ENCODE data around the gene FIZ1. TPM values are rescaled to one million over a fixed set of nuclear protein-coding genes. Genes with fewer than 3 reads are reported as not detected.

The FIZ1 gene
- total and polyA plus RNA-seq, 8 donors = 6.8 to 12.6 (median 10.3) TPM

GRCh38 chr19:55554302-55554701, 45.0 kb downstream of the FIZ1 start:
- no peaks in the 10 kb centered on the region for H3K9me3 ChIP-seq
- no peaks in the 10 kb centered on the region for H3K36me3 ChIP-seq
- 78 to 86% methylated on average over 9 of the region's 9 CpGs for WGBS, 2 donors
- no peak for TF ChIP-seq CTCF (IDR thresholded peaks at IDR 0.05)
- DNase-seq (no peak), FAIRE-seq (no peak), ATAC-seq (no peak)
- H3K27ac ChIP-seq = no peak overlapping the region
- H3K27me3 ChIP-seq = no peaks in the 10 kb centered on the region
- intact Hi-C loops (cut with DNase I) = no loop called here
- H3K4me1 ChIP-seq = peaks cover 0 to 4% (median 0%) of the 10 kb centered on the region in 3 donors
- H3K4me3 ChIP-seq = no peak overlapping the region

DNA sequence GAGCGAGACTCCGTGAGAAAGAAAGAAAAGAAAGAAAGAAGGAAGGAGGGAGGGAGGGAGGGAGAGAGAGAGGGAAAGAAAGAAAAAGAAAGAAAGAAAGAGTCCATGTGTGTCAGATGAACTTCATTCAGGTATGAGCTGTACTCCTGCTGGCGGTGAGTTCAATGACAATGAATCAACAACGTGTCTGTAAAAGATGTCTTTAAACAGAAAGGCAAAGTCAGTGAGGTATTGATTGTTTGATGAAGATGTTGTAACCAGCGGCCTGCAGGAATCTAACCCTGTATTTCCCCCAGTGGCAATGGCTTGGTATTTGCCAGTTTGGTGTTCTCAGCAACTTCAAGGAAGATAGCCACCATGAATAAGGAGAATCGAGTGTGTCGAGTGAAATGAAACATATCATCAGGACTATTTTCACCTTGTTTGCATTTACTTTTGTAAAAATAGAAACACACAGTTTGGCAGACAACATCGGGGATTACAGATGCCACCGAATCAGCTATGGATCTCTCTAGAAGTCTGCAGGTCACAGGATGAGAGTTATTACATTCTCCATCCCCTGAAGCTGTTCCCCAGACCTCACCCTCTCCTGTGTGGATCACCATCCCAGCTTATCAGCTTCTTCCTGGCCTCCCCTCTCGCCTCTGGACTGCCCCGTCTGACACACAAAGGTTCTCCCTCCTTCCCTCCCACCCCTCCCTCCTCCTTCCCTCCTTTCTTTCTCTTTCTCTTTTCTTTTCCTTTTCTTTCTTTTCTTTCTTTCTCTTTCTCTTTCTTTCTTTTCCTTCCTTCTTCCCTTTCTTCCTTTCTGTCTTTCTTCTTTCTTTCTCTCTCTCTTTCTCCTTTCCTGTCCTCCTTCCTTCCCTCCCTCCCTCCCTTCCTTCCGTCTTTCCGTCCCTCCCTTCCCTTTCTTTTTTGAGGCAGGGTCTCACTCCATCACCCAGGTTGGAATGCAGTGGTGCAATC, 45.8 kb downstream of the FIZ1 start:
- no peaks in the 10 kb centered on the region for H3K36me3 ChIP-seq
- no peak for TF ChIP-seq CTCF (IDR thresholded peaks at IDR 0.05)
- no peak overlapping the region for H3K27ac ChIP-seq
- H3K9me3 ChIP-seq = no peaks in the 10 kb centered on the region
- DNase-seq (no peak), ATAC-seq (no peak), FAIRE-seq (no peak)
- no peak overlapping the region for H3K4me3 ChIP-seq
- H3K4me1 ChIP-seq = peaks cover 0 to 4% (median 0%) of the 10 kb centered on the region in 3 donors
- intact Hi-C loops (cut with DNase I) = no loop called here
- H3K27me3 ChIP-seq = no peaks in the 10 kb centered on the region
- 45 to 49% methylated on average over 13 of the region's 13 CpGs for WGBS, 2 donors

GRCh38 chr19:55552620-55553019, 46.7 kb downstream of the FIZ1 start:
- intact Hi-C loops (cut with DNase I) = no loop called here
- FAIRE-seq = no peak

DNA sequence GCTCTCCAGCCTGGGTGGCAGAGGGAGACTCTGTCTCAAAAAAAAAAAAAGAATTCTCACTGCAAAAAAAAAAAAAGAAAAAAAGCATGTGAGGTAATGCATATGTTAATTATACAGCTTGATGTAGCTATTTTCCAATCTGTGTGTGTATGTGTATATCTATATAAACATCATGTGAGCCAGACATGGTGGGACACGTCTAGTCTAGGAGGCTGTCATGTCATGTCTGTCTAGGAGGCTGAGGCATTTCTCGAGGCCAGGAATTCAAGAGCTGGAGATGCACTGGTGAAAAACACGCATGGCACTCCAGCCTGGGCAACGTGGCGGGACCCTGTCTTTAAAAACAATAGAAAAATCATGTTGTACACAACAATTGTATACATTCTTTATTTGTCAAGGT, 47.1 kb downstream of the FIZ1 start:
- no peaks in the 10 kb centered on the region for H3K36me3 ChIP-seq
- 48 to 65% methylated on average over 5 of the region's 5 CpGs for WGBS, 2 donors
- intact Hi-C loops (cut with DNase I) = no loop called here
- no peak for TF ChIP-seq CTCF (IDR thresholded peaks at IDR 0.05)
- peaks cover 0 to 4% (median 0%) of the 10 kb centered on the region in 3 donors for H3K4me1 ChIP-seq
- FAIRE-seq = no peak
- no peak for DNase-seq
- H3K27ac ChIP-seq = no peak overlapping the region
- no peaks in the 10 kb centered on the region for H3K9me3 ChIP-seq
- peaks cover 0 to 7% (median 0%) of the 10 kb centered on the region in 4 donors for H3K27me3 ChIP-seq
- H3K4me3 ChIP-seq = no peak overlapping the region
- ATAC-seq = no peak

More at GRCh38 chr19:55552620-55553019, 46.7 kb downstream of the FIZ1 start:
- H3K27ac ChIP-seq = no peak overlapping the region
- 40 to 51% methylated on average over 13 of the region's 13 CpGs for WGBS, 2 donors
- no peak for TF ChIP-seq CTCF (IDR thresholded peaks at IDR 0.05)
- H3K4me3 ChIP-seq = no peak overlapping the region
- peaks cover 0 to 4% (median 0%) of the 10 kb centered on the region in 4 donors for H3K27me3 ChIP-seq
- no peaks in the 10 kb centered on the region for H3K36me3 ChIP-seq
- H3K9me3 ChIP-seq = no peaks in the 10 kb centered on the region
- ATAC-seq (no peak), DNase-seq (no peak)
- H3K4me1 ChIP-seq = peaks cover 0 to 4% (median 0%) of the 10 kb centered on the region in 3 donors

- H3K4me1 ChIP-seq = peaks cover 0 to 4% (median 0%) of the 10 kb centered on the region in 3 donors
- H3K9me3 ChIP-seq = no peaks in the 10 kb centered on the region
- FAIRE-seq = no peak
- no peak for ATAC-seq
- peaks cover 0 to 9% (median 0%) of the 10 kb centered on the region in 4 donors for H3K27me3 ChIP-seq
- intact Hi-C loops (cut with DNase I) = no loop called here
- DNase-seq = no peak
- no peaks in the 10 kb centered on the region for H3K36me3 ChIP-seq
- no peak overlapping the region for H3K4me3 ChIP-seq
- no peak for TF ChIP-seq CTCF (IDR thresholded peaks at IDR 0.05)
- 56 to 68% methylated on average over 7 of the region's 7 CpGs for WGBS, 2 donors
- no peak overlapping the region for H3K27ac ChIP-seq
Measured at GRCh38 chr19:55550321-55550650, 49.0 kb downstream of the FIZ1 start.

Measured in pancreas (tissue), 10 donors.